Endothelial cell (in vitro differentiated cells): ENCODE data around the gene CHAD. TPM values are rescaled to one million over a fixed set of nuclear protein-coding genes. Genes with fewer than 3 reads are reported as not detected.

Experiments used
- DNase-seq: peaks from one replicate; pipeline ENCODE4 v3.0.0; 2021; ENCODE audit warnings: low spot score
- H3K27ac Mint-ChIP-seq: one replicate; pipeline ENCODE4 v1.8.0; 2021; ENCODE audit warnings: mixed read lengths, inconsistent platforms; ENCODE audit not compliant: unreplicated experiment
- H3K27me3 Mint-ChIP-seq: one replicate; pipeline ENCODE4 v1.8.0; 2021; ENCODE audit warnings: mild to moderate bottlenecking, moderate library complexity, mixed read lengths, inconsistent platforms; ENCODE audit not compliant: unreplicated experiment
- H3K36me3 Mint-ChIP-seq: one replicate; pipeline ENCODE4 v1.8.0; 2021; ENCODE audit warnings: mild to moderate bottlenecking, low read depth, mixed read lengths, inconsistent platforms; ENCODE audit not compliant: unreplicated experiment
- H3K4me1 Mint-ChIP-seq: one replicate; pipeline ENCODE4 v1.8.0; 2021; ENCODE audit warnings: mild to moderate bottlenecking, mixed read lengths, inconsistent platforms; ENCODE audit not compliant: unreplicated experiment
- H3K4me3 Mint-ChIP-seq: one replicate; pipeline ENCODE4 v1.8.0; 2021; ENCODE audit warnings: mild to moderate bottlenecking, mixed read lengths, inconsistent platforms; ENCODE audit not compliant: unreplicated experiment
- H3K9me3 Mint-ChIP-seq: one replicate; pipeline ENCODE4 v1.8.0; 2021; ENCODE audit warnings: mixed read lengths, inconsistent platforms; ENCODE audit not compliant: unreplicated experiment
- CTCF ChIP-seq: fragments of 200-600 bp; sonication (generic); IDR thresholded peaks from one replicate; pipeline ENCODE4 v1.5.0; 2021; ENCODE audit warnings: antibody characterized with exemption; ENCODE audit not compliant: unreplicated experiment
- total RNA-seq: library from RNA; stranded (reverse); fragmentation: NEBNext Ultra II Directional; extraction: Animal tissue kit (Norgen Biotek cat#: 25700); gene quantifications from one replicate; pipeline ENCODE4 v1.2.1, GENCODE V29; 2021; ENCODE audit not compliant: unreplicated experiment

CHAD gene
- total RNA-seq, 1 donor from 2014 or later: not detected

- H3K36me3 Mint-ChIP-seq: peaks cover 14% of the 10 kb centered on the region
- H3K9me3 Mint-ChIP-seq: no peaks in the 10 kb centered on the region
- peak overlapping the region; percentile 12 for H3K4me3 Mint-ChIP-seq
- no peak for TF ChIP-seq CTCF
- no peak overlapping the region for H3K27ac Mint-ChIP-seq
- H3K27me3 Mint-ChIP-seq: no peaks in the 10 kb centered on the region
- no peak for DNase-seq
- no peaks in the 10 kb centered on the region for H3K4me1 Mint-ChIP-seq
Observed at GRCh38 chr17:50484386-50485155, 15.9 kb upstream of the CHAD start.

GRCh38 chr17:50483266-50483665 is 14.6 kb upstream of the CHAD start:
- Mint-ChIP-seq H3K36me3 (peaks cover 17% of the 10 kb centered on the region), H3K4me1 (peaks cover 2% of the 10 kb centered on the region), H3K4me3 (no peak overlapping the region), H3K27me3 (peaks cover 4% of the 10 kb centered on the region), H3K27ac (no peak overlapping the region), H3K9me3 (no peaks in the 10 kb centered on the region)
- TF ChIP-seq CTCF: no peak
- no peak for DNase-seq

- Mint-ChIP-seq H3K27me3 (peaks cover 4% of the 10 kb centered on the region), H3K4me3 (no peak overlapping the region), H3K36me3 (peaks cover 17% of the 10 kb centered on the region), H3K27ac (no peak overlapping the region), H3K4me1 (peaks cover 5% of the 10 kb centered on the region), H3K9me3 (no peaks in the 10 kb centered on the region)
- DNase-seq: peak; percentile 88
- TF ChIP-seq CTCF: peak; percentile 86
Observed at GRCh38 chr17:50482516-50482915, 13.8 kb upstream of the CHAD start.

- Mint-ChIP-seq H3K4me3 (no peak overlapping the region), H3K36me3 (peaks cover 17% of the 10 kb centered on the region)
- TF ChIP-seq CTCF: no peak
Observed at GRCh38 chr17:50482110-50482509, 13.4 kb upstream of the CHAD start.

GRCh38 chr17:50481648-50482047 is 13.0 kb upstream of the CHAD start:
- DNase-seq: no peak
- Mint-ChIP-seq H3K9me3 (no peaks in the 10 kb centered on the region), H3K27me3 (peaks cover 4% of the 10 kb centered on the region), H3K27ac (no peak overlapping the region), H3K4me3 (no peak overlapping the region), H3K36me3 (peaks cover 17% of the 10 kb centered on the region), H3K4me1 (peaks cover 5% of the 10 kb centered on the region)
- no peak for TF ChIP-seq CTCF

More at GRCh38 chr17:50482110-50482509, 13.4 kb upstream of the CHAD start:
- H3K27ac Mint-ChIP-seq: no peak overlapping the region
- no peak for DNase-seq
- H3K9me3 Mint-ChIP-seq: no peaks in the 10 kb centered on the region
- H3K4me1 Mint-ChIP-seq: peaks cover 5% of the 10 kb centered on the region
- H3K27me3 Mint-ChIP-seq: peaks cover 4% of the 10 kb centered on the region
